Osteoblast (primary cell): Measurements from ENCODE around the gene GNAL. TPM values are rescaled to one million over a fixed set of nuclear protein-coding genes. Genes with fewer than 3 reads are reported as not detected.

Experiments used
- DNase-seq: peaks from one replicate; pipeline ENCODE4 v3.0.0; 2011; ENCODE audit warnings: low spot score, mixed read lengths; ENCODE audit not compliant: insufficient read length; ENCODE audit errors: missing footprints
- H2AFZ ChIP-seq: 2 replicates; pipeline ENCODE4 v1.6.0; 2011; ENCODE audit warnings: mild to moderate bottlenecking, low read length
- H3K27ac ChIP-seq: 2 replicates; pipeline ENCODE4 v1.5.1; 2011; ENCODE audit warnings: mild to moderate bottlenecking, low read depth, low read length, moderate library complexity
- H3K27me3 ChIP-seq: 2 replicates; pipeline ENCODE4 v1.6.0; 2012; ENCODE audit warnings: mild to moderate bottlenecking, control low read depth, inconsistent platforms, low read length, moderate library complexity; ENCODE audit not compliant: insufficient read depth
- H3K36me3 ChIP-seq: 2 replicates; pipeline ENCODE4 v1.5.1; 2011; ENCODE audit warnings: mild to moderate bottlenecking, low read length, control low read depth, moderate library complexity; ENCODE audit not compliant: insufficient read depth
- H3K4me1 ChIP-seq: 2 replicates; pipeline ENCODE4 v1.5.1; 2011; ENCODE audit warnings: mild to moderate bottlenecking, low read length, control low read depth, moderate library complexity; ENCODE audit not compliant: insufficient read depth
- H3K4me2 ChIP-seq: 2 replicates; pipeline ENCODE4 v1.6.0; 2011; ENCODE audit warnings: mild to moderate bottlenecking, low read length; ENCODE audit not compliant: insufficient read depth
- H3K4me3 ChIP-seq: fragments of 200-600 bp; sonication (generic); 3 replicates; pipeline ENCODE4 v1.5.1; 2012; ENCODE audit warnings: mild to moderate bottlenecking, low read length, inconsistent platforms; ENCODE audit not compliant: insufficient read depth
- H3K79me2 ChIP-seq: 2 replicates; pipeline ENCODE4 v1.6.0; 2012; ENCODE audit warnings: mild to moderate bottlenecking, low read length, control low read depth, inconsistent platforms; ENCODE audit not compliant: insufficient read depth
- H3K9me3 ChIP-seq: 2 replicates; pipeline ENCODE4 v1.5.1; 2011; ENCODE audit warnings: low read depth, low read length, control low read depth
- H4K20me1 ChIP-seq: 2 replicates; pipeline ENCODE4 v1.6.0; 2012; ENCODE audit warnings: mild to moderate bottlenecking, low read length, control low read depth; ENCODE audit not compliant: insufficient read depth
- CTCF ChIP-seq: IDR thresholded peaks from 2 replicates; pipeline ENCODE4 v1.5.1; 2011; ENCODE audit warnings: mild to moderate bottlenecking, low read depth, low read length, moderate library complexity; ENCODE audit errors: extremely low read depth
- total RNA-seq: library from RNA; depleted of rRNA; stranded (reverse); fragments of >200 nt; gene quantifications from 2 replicates; pipeline ENCODE4 v1.2.3, GENCODE V29; 2012

The GNAL gene
- total RNA-seq, 1 donor, result 0.72 TPM

GRCh38 chr18:11754979-11755378, 65.9 kb downstream of the GNAL start:
- Histone ChIP-seq H3K79me2 (no peaks in the 10 kb centered on the region), H3K36me3 (no peaks in the 10 kb centered on the region), H3K9me3 (no peaks in the 10 kb centered on the region), H4K20me1 (no peaks in the 10 kb centered on the region), H3K27me3 (peaks cover 40% of the 10 kb centered on the region), H3K4me1 (no peaks in the 10 kb centered on the region), H3K4me3 (no peak overlapping the region), H3K27ac (no peak overlapping the region), H2AFZ (no peak overlapping the region), H3K4me2 (no peak overlapping the region)
- DNase-seq, result no peak
- no peak for TF ChIP-seq CTCF

GRCh38 chr18:11757084-11757590, 68.1 kb downstream of the GNAL start:
- Histone ChIP-seq H3K4me3 (no peak overlapping the region), H3K27me3 (peaks cover 25% of the 10 kb centered on the region), H4K20me1 (no peaks in the 10 kb centered on the region), H3K79me2 (no peaks in the 10 kb centered on the region), H3K4me2 (no peak overlapping the region), H3K36me3 (no peaks in the 10 kb centered on the region), H3K27ac (no peak overlapping the region), H3K4me1 (no peaks in the 10 kb centered on the region), H2AFZ (no peak overlapping the region), H3K9me3 (no peaks in the 10 kb centered on the region)
- DNase-seq, result peak; percentile 78
- no peak for TF ChIP-seq CTCF

- Histone ChIP-seq H3K4me1 (no peaks in the 10 kb centered on the region), H3K4me3 (no peak overlapping the region), H3K79me2 (no peaks in the 10 kb centered on the region), H3K27me3 (peaks cover 7% of the 10 kb centered on the region), H3K4me2 (no peak overlapping the region), H3K36me3 (no peaks in the 10 kb centered on the region), H4K20me1 (no peaks in the 10 kb centered on the region), H3K9me3 (no peaks in the 10 kb centered on the region), H2AFZ (no peak overlapping the region), H3K27ac (no peak overlapping the region)
- no peak for DNase-seq
- no peak for TF ChIP-seq CTCF
Observed at GRCh38 chr18:11759456-11759855, 70.4 kb downstream of the GNAL start.

- DNase-seq, result no peak
- Histone ChIP-seq H3K79me2 (no peaks in the 10 kb centered on the region), H3K27me3 (peaks cover 3% of the 10 kb centered on the region), H3K4me2 (no peak overlapping the region), H2AFZ (no peak overlapping the region), H3K36me3 (no peaks in the 10 kb centered on the region), H4K20me1 (no peaks in the 10 kb centered on the region), H3K9me3 (no peaks in the 10 kb centered on the region), H3K4me1 (no peaks in the 10 kb centered on the region), H3K4me3 (no peak overlapping the region), H3K27ac (no peak overlapping the region)
- no peak for TF ChIP-seq CTCF
Observed at GRCh38 chr18:11760498-11761167, 71.6 kb downstream of the GNAL start.
